ENCODE data around the gene PTK6.

- TF ChIP-seq POLR2A (IDR thresholded peaks at IDR 0.05; ENCODE audit: low read length) (no peak), BHLHE40 (IDR thresholded peaks at IDR 0.05; ENCODE audit: low read depth, low read length) (no peak), CTCF (IDR thresholded peaks at IDR 0.05) (no peak), REST (IDR thresholded peaks at IDR 0.05) (no peak), TP53 (CRISPR knock-in tag; IDR thresholded peaks at IDR 0.05) (no peak), EP300 (IDR thresholded peaks at IDR 0.05) (no peak), MAFK (IDR thresholded peaks at IDR 0.05; ENCODE audit: partially characterized antibody) (no peak), E2F6 (IDR thresholded peaks at IDR 0.05; ENCODE audit: borderline replicate concordance, low read depth) (no peak)
Measured at GRCh38 chr20:63568986-63569949, 32.1 kb upstream of the PTK6 start.

Measured in A549 (cell line).